Ishikawa (cell line): ENCODE measurements around the gene SLC9A9.

Experiments used
- CEBPB ChIP-seq: IDR thresholded peaks from 2 replicates; pipeline ENCODE4 v1.6.1; 2012
- CREB1 ChIP-seq: IDR thresholded peaks from 2 replicates; pipeline ENCODE4 v1.6.1; 2012; ENCODE audit warnings: low read depth
- EGR1 ChIP-seq: IDR thresholded peaks from 2 replicates; pipeline ENCODE4 v1.6.1; 2012
- EP300 ChIP-seq: IDR thresholded peaks from 2 replicates; pipeline ENCODE4 v1.6.1; 2012; ENCODE audit warnings: borderline replicate concordance
- FOXM1 ChIP-seq: IDR thresholded peaks from 2 replicates; pipeline ENCODE4 v1.6.1; 2012; ENCODE audit warnings: low read depth, borderline replicate concordance
- NFIC ChIP-seq: IDR thresholded peaks from 2 replicates; pipeline ENCODE4 v1.6.1; 2012
- RAD21 ChIP-seq: IDR thresholded peaks from 2 replicates; pipeline ENCODE4 v1.6.1; 2012; ENCODE audit warnings: low read depth
- TAF1 ChIP-seq: IDR thresholded peaks from 2 replicates; pipeline ENCODE4 v1.6.1; 2012; ENCODE audit warnings: low read depth, mild to moderate bottlenecking
- TCF12 ChIP-seq: IDR thresholded peaks from 2 replicates; pipeline ENCODE4 v1.6.1; 2012; ENCODE audit warnings: low read depth
- TEAD4 ChIP-seq: IDR thresholded peaks from 2 replicates; pipeline ENCODE4 v1.6.1; 2012
- YY1 ChIP-seq: IDR thresholded peaks from 2 replicates; pipeline ENCODE4 v1.6.1; 2012; ENCODE audit warnings: low read depth
- ZBTB7A ChIP-seq: IDR thresholded peaks from 2 replicates; pipeline ENCODE4 v1.6.1; 2012; ENCODE audit warnings: low read depth
- TF ChIP-seq, protein P1 (sequence below): IDR thresholded peaks from 2 replicates; pipeline ENCODE4 v1.6.1; 2012; ENCODE audit warnings: low read depth, mild to moderate bottlenecking
- TF ChIP-seq, protein P2 (sequence below): IDR thresholded peaks from 2 replicates; pipeline ENCODE4 v1.6.1; 2012
- TF ChIP-seq, protein P3 (sequence below): IDR thresholded peaks from 2 replicates; pipeline ENCODE4 v1.6.1; 2012

SLC9A9 gene

DNA sequence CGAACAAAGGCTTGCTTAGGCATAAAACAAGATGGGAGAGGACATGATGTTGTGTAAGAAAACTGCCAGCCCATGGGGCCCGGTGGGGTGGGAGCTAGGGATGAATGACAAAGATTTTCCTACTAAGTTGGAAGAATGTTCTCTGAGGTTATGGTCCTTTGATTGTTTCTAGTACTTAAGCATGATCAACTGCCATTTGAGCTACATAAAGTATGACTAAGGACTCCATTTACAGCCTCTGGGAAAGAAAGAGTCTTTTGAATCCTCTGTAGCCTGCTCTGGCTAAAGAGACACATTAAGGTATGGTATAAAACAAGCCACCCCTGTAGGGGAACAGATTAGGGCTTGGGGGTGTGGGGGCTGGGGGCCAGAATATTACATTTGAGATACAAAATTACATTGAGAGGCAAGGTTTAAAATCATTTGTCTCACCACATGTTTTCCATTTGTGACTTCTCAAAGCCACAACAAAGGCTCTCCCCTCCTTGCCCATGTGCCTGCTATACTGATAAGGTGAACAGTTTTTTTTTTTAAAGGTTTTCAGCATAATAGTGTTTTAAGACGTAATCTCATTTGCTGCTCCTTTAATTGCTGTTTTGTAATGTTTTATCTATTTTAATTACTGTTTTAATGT, 405.3 kb downstream of the SLC9A9 start:
- TF ChIP-seq CEBPB (no peak), NFIC (no peak), EGR1 (no peak), EP300 (no peak), ZBTB7A (no peak), CREB1 (no peak), TCF12 (no peak), TAF1 (no peak), YY1 (no peak), RAD21 (no peak)
- TF ChIP-seq, protein P1, sequence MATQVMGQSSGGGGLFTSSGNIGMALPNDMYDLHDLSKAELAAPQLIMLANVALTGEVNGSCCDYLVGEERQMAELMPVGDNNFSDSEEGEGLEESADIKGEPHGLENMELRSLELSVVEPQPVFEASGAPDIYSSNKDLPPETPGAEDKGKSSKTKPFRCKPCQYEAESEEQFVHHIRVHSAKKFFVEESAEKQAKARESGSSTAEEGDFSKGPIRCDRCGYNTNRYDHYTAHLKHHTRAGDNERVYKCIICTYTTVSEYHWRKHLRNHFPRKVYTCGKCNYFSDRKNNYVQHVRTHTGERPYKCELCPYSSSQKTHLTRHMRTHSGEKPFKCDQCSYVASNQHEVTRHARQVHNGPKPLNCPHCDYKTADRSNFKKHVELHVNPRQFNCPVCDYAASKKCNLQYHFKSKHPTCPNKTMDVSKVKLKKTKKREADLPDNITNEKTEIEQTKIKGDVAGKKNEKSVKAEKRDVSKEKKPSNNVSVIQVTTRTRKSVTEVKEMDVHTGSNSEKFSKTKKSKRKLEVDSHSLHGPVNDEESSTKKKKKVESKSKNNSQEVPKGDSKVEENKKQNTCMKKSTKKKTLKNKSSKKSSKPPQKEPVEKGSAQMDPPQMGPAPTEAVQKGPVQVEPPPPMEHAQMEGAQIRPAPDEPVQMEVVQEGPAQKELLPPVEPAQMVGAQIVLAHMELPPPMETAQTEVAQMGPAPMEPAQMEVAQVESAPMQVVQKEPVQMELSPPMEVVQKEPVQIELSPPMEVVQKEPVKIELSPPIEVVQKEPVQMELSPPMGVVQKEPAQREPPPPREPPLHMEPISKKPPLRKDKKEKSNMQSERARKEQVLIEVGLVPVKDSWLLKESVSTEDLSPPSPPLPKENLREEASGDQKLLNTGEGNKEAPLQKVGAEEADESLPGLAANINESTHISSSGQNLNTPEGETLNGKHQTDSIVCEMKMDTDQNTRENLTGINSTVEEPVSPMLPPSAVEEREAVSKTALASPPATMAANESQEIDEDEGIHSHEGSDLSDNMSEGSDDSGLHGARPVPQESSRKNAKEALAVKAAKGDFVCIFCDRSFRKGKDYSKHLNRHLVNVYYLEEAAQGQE = no peak
- TF ChIP-seq, protein P2, sequence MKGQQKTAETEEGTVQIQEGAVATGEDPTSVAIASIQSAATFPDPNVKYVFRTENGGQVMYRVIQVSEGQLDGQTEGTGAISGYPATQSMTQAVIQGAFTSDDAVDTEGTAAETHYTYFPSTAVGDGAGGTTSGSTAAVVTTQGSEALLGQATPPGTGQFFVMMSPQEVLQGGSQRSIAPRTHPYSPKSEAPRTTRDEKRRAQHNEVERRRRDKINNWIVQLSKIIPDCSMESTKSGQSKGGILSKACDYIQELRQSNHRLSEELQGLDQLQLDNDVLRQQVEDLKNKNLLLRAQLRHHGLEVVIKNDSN = no peak
- TF ChIP-seq, protein P3, sequence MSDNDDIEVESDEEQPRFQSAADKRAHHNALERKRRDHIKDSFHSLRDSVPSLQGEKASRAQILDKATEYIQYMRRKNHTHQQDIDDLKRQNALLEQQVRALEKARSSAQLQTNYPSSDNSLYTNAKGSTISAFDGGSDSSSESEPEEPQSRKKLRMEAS = no peak

DNA sequence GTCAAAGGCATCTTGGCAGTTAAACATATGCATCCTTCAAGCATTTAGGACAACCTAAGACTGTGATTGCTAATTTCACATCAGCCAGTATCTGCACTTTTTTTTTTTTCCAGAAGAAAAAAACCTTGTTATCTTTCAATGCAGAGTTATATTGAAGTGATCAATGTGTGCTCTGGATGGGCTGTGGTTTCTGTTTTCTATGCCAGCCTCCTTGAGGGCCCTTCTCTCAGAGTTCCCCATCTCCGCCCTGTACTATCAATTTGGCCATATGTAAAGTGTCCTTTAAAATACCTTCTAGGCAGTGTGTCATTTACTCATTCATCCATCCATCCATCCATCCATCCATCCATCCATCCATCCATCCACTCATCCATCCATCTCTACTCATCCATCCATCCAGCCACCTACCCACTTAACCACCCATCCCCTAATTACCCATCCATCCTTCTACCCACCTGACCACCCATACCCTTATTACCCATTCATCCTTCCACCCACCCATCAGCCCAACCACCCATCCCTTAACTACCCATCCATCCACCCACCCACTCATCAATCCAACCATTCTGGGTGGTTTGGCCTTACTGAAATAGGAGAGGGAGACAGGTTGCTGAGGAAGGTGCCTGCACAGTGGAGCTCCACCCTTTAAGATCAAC, 406.6 kb downstream of the SLC9A9 start:
- TF ChIP-seq ZBTB7A = no peak
- TF ChIP-seq TEAD4 = no peak
- TF ChIP-seq, protein P1 = no peak
- no peak for TF ChIP-seq NFIC
- no peak for TF ChIP-seq FOXM1
- TF ChIP-seq CEBPB = no peak
- TF ChIP-seq, protein P2 = no peak
- TF ChIP-seq YY1 = no peak
- TF ChIP-seq TCF12 = no peak
- TF ChIP-seq EGR1 = no peak

DNA sequence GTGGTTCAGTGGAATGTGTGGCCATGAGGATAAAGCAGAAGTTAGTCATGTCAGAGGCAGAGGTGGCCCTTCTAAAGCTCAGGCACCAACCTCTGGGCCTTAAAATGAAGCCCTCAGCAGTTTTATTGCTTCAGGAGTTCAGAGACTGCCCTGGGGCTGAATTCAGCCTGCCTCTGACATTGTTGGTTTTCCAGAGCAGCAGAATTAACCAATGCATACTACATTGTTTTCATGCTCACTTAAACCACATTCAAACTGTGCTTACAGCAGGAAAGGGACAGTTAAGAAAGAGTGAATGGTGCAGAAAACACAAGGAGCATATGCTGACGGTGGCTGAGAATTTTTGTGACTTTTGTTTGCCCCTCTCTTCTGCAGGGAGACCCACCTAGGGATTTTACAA, 408.5 kb downstream of the SLC9A9 start:
- TF ChIP-seq NFIC = no peak
- no peak for TF ChIP-seq CREB1
- no peak for TF ChIP-seq ZBTB7A
- TF ChIP-seq EP300 = no peak
- TF ChIP-seq, protein P1 = no peak
- TF ChIP-seq TAF1 = no peak
- no peak for TF ChIP-seq TCF12
- no peak for TF ChIP-seq EGR1
- no peak for TF ChIP-seq CEBPB
- no peak for TF ChIP-seq FOXM1
- no peak for TF ChIP-seq RAD21
- TF ChIP-seq YY1 = no peak
- TF ChIP-seq, protein P2 = no peak

DNA sequence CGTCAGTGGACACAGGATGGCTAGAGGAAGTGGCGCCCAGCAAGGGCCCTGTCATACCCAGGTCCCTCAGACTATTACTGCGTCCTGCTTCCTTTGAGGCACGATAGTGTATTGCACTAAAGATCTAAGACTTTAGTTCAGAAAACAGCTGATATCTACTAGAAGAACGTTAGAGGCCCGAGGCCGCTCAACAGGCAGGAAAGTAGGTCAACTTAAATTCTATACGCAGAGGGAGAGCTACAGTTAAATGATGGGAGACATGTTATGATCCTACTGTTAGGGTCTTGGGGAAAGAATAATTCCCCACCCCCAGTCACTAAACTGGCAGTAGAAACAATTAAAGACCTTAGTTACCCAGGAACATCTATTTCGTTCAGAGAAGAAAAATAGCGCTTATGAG, 410.9 kb downstream of the SLC9A9 start:
- no peak for TF ChIP-seq CEBPB
- no peak for TF ChIP-seq RAD21
- TF ChIP-seq, protein P2 = no peak
- no peak for TF ChIP-seq YY1
- no peak for TF ChIP-seq FOXM1
- TF ChIP-seq, protein P3 = no peak
- no peak for TF ChIP-seq TAF1
